ENCODE measurements around the gene PACSIN1.
A peak's percentile ranks its signal among the peaks of the same experiment; 100 is the strongest.

Gene PACSIN1

GRCh38 chr6:34463299-34463698 is 2.6 kb upstream of the PACSIN1 start:
- H3K4me2 ChIP-seq, result no peak overlapping the region
- no peak overlapping the region for H3K27ac ChIP-seq
- no peak overlapping the region for H3K9ac ChIP-seq
- H3K4me1 ChIP-seq, result peaks cover 20 to 46% (median 36%) of the 10 kb centered on the region in 10 experiments
- peaks cover 0 to 3% (median 0%) of the 10 kb centered on the region in 11 experiments; a peak in 3 of 22 replicates for H3K9me3 ChIP-seq (replicated peaks in 1 of 11)
- no peak overlapping the region for H3K4me3 ChIP-seq
- H4K20me1 ChIP-seq, result peaks cover 0 to 19% (median 0%) of the 10 kb centered on the region in 11 experiments; a peak in 7 of 22 replicates
- H3K27me3 ChIP-seq, result peaks cover 0 to 17% (median 6%) of the 10 kb centered on the region in 11 experiments; a peak in 13 of 22 replicates
- no peaks in the 10 kb centered on the region for H3K36me3 ChIP-seq
- TF ChIP-seq Cebpa-rat (IDR thresholded peaks at IDR 0.05), result no peak

GRCh38 chr6:34463849-34464248 is 2.0 kb upstream of the PACSIN1 start:
- Histone ChIP-seq H3K27me3 (peaks cover 0 to 17% (median 6%) of the 10 kb centered on the region in 11 experiments; a peak in 13 of 22 replicates), H4K20me1 (peaks cover 0 to 24% (median 0%) of the 10 kb centered on the region in 11 experiments; a peak in 7 of 22 replicates), H3K4me1 (peaks cover 26 to 50% (median 41%) of the 10 kb centered on the region in 10 experiments), H3K36me3 (no peaks in the 10 kb centered on the region), H3K4me3 (no peak overlapping the region), H3K27ac (no peak overlapping the region), H3K9ac (no peak overlapping the region), H3K4me2 (peak overlapping the region in 1 of 11 experiments; percentile 21; a peak in 1 of 22 replicates), H3K9me3 (replicated peaks in 1 of 11) (no peaks in the 10 kb centered on the region)
- TF ChIP-seq Cebpa-rat (IDR thresholded peaks at IDR 0.05), result no peak

- TF ChIP-seq Cebpa-rat (IDR thresholded peaks at IDR 0.05), result no peak
- H3K27ac ChIP-seq, result no peak overlapping the region
- peaks cover 0 to 28% (median 0%) of the 10 kb centered on the region in 11 experiments; a peak in 7 of 22 replicates for H4K20me1 ChIP-seq
- H3K4me3 ChIP-seq, result peak overlapping the region; percentile 44 to 69 (median 58)
- no peaks in the 10 kb centered on the region for H3K9me3 ChIP-seq (replicated peaks in 1 of 11)
- H3K9ac ChIP-seq, result peak overlapping the region in 8 of 11 experiments; percentile 9 to 58 (median 45); a peak in 7 of 22 replicates
- peak overlapping the region; percentile 87 to 99 (median 97) for H3K4me2 ChIP-seq
- H3K27me3 ChIP-seq, result peaks cover 0 to 17% (median 6%) of the 10 kb centered on the region in 11 experiments; a peak in 13 of 22 replicates
- H3K36me3 ChIP-seq, result no peaks in the 10 kb centered on the region
- peaks cover 32 to 61% (median 51%) of the 10 kb centered on the region in 10 experiments for H3K4me1 ChIP-seq
Measured at GRCh38 chr6:34466242-34467185, 638 bp downstream of the PACSIN1 start.

DNA sequence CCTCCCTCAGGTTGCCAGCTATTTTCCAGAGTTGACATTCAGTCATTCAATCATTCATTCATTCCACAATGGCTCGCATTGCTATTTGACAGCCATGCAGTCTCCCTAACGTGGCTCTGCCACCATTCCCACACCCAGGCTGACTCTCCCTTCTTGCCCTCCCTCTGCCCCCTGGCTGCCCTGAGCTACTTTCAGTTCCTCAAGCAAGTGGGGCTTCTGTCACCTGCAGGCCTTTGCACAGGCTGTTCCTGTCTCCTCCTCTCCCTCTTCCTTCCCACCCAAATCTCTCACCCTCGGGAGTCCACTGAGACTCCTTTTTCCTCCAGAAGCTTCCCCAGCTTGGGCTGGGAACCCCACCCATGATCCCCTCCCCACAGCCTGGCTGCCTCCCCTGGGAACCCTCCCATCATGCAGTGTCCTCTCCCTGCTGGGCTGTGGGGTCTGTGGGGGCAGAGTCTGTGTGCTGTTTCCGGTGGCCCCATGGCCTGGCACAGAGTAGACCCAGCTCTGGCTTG is 2.6 kb downstream of the PACSIN1 start:
- Histone ChIP-seq H3K4me2 (peak overlapping the region; percentile 55 to 84 (median 65)), H3K9me3 (replicated peaks in 1 of 11) (no peaks in the 10 kb centered on the region), H4K20me1 (peaks cover 0 to 28% (median 0%) of the 10 kb centered on the region in 11 experiments; a peak in 7 of 22 replicates), H3K27me3 (peaks cover 0 to 17% (median 6%) of the 10 kb centered on the region in 11 experiments; a peak in 13 of 22 replicates), H3K4me1 (peaks cover 24 to 53% (median 46%) of the 10 kb centered on the region in 10 experiments), H3K4me3 (no peak overlapping the region), H3K9ac (no peak overlapping the region), H3K36me3 (no peaks in the 10 kb centered on the region), H3K27ac (peak overlapping the region in 2 of 11 experiments; percentile 2 to 11; a peak in 2 of 22 replicates)
- no peak for TF ChIP-seq Cebpa-rat (IDR thresholded peaks at IDR 0.05)

DNA sequence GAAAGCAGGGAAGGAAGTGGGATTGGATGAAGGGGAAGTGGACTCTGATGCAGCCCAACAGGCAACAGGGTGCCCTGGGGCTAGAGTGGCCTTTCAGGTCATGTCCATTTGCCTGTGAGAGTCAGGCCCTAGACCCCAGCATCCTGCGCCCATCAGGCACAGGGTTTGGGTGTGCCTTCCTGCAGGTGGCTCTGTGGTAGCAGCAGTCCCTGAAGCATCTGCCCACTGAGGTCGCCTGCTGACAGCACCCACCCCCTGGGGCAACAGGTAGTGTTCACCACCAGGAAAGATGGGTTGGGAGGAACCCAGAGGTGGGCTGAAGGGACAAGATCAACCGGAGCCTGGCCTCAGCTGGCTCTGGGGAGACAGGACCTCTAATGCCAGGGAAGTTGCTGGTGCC is 3.6 kb downstream of the PACSIN1 start:
- peak overlapping the region in 10 of 11 experiments; percentile 30 to 84 (median 70); a peak in 19 of 22 replicates for H3K4me2 ChIP-seq
- H3K9me3 ChIP-seq (replicated peaks in 1 of 11), result peaks cover 0 to 5% (median 0%) of the 10 kb centered on the region in 11 experiments; a peak in 1 of 22 replicates
- peak overlapping the region in 1 of 11 experiments; percentile 7; a peak in 1 of 22 replicates for H3K9ac ChIP-seq
- no peak overlapping the region for H3K4me3 ChIP-seq
- peak overlapping the region in 1 of 11 experiments; percentile 28; a peak in 1 of 22 replicates for H3K27ac ChIP-seq
- H4K20me1 ChIP-seq, result peaks cover 0 to 28% (median 0%) of the 10 kb centered on the region in 11 experiments; a peak in 6 of 22 replicates
- TF ChIP-seq Cebpa-rat (IDR thresholded peaks at IDR 0.05), result no peak
- no peaks in the 10 kb centered on the region for H3K36me3 ChIP-seq
- H3K4me1 ChIP-seq, result peaks cover 24 to 48% (median 46%) of the 10 kb centered on the region in 10 experiments
- peaks cover 0 to 17% (median 6%) of the 10 kb centered on the region in 11 experiments; a peak in 13 of 22 replicates for H3K27me3 ChIP-seq

DNA sequence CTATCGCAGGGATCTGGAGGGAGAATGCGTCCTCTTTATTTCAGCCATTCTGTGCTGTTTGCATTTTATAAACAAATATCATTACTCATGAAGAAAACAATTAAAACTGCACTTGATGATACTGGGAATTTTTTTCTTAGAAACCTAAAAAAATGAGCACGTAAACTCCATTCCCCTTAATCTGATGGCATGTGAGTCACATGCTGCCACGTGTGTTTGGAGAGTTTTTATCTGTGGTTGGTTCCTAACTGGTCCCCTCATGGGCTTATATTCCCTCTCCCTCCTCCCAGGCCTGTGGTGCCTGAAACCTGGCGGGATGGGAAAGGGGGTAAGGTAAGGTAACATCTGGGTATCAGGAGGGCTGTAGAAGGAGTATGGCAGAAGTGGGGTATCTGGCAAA is 6.5 kb downstream of the PACSIN1 start:
- Histone ChIP-seq H3K4me3 (no peak overlapping the region), H3K27me3 (no peaks in the 10 kb centered on the region), H3K4me1 (peaks cover 18 to 33% (median 30%) of the 10 kb centered on the region in 10 experiments), H3K36me3 (no peaks in the 10 kb centered on the region), H3K9me3 (replicated peaks in 1 of 11) (peaks cover 0 to 5% (median 0%) of the 10 kb centered on the region in 11 experiments; a peak in 1 of 22 replicates), H4K20me1 (peaks cover 0 to 16% (median 0%) of the 10 kb centered on the region in 11 experiments; a peak in 3 of 22 replicates), H3K4me2 (no peak overlapping the region), H3K27ac (no peak overlapping the region), H3K9ac (no peak overlapping the region)
- no peak for TF ChIP-seq Cebpa-rat (IDR thresholded peaks at IDR 0.05)

DNA sequence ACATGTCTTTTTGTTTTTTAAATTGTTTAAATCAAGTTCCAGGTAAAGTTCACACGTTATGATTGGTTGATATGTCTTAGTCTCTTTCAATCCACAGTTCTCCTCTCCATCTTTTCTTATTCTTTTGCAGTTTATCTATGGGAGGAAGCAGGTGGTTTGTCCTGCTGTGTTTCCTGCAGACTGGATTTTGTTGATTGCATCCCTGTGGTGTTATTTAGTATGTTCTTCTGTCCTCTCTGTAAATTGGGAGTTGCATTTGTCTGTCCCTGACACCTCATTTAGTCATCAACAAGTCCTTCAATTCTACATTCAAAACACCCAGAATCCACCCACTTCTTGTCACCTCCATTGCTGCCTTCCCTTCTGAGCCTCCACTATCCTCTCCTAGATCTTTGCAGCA is 8.1 kb downstream of the PACSIN1 start:
- Histone ChIP-seq H3K4me2 (no peak overlapping the region), H3K36me3 (no peaks in the 10 kb centered on the region), H3K27ac (no peak overlapping the region), H3K27me3 (no peaks in the 10 kb centered on the region), H3K4me1 (peaks cover 4 to 18% (median 15%) of the 10 kb centered on the region in 10 experiments; a peak in 19 of 20 replicates), H3K9me3 (replicated peaks in 1 of 11) (peaks cover 0 to 5% (median 0%) of the 10 kb centered on the region in 11 experiments; a peak in 1 of 22 replicates), H3K9ac (no peak overlapping the region), H3K4me3 (no peak overlapping the region), H4K20me1 (0 out of 22 replicates have a peak, but pooled peaks cover 0 to 5% (median 0%) of the 10 kb centered on the region in 11 experiments)
- TF ChIP-seq Cebpa-rat (IDR thresholded peaks at IDR 0.05), result no peak

DNA sequence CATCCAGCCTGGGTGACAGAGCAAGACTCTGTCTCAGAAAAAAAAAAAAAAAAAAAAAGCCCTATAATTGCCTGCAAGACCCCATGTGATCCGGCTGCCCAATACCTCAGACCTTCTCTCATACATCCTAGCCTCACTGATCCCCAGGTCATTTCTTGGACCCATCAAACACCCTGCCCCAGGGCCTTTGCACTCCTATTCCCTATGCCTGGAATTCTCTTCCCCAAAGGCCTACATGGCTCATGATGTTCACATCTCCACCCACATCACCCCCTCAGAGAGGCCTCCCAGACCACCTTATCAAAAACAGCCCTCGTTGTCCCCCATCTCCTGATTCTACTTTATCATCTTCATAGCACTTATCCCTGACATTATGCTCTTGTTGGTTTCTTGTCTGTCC is 8.9 kb downstream of the PACSIN1 start:
- H3K9ac ChIP-seq, result no peak overlapping the region
- no peak overlapping the region for H3K27ac ChIP-seq
- H3K4me1 ChIP-seq, result peaks cover 0 to 10% (median 7%) of the 10 kb centered on the region in 10 experiments; a peak in 16 of 20 replicates
- peaks cover 0 to 5% (median 0%) of the 10 kb centered on the region in 11 experiments; a peak in 1 of 22 replicates for H3K9me3 ChIP-seq (replicated peaks in 1 of 11)
- TF ChIP-seq Cebpa-rat (IDR thresholded peaks at IDR 0.05), result no peak
- H3K36me3 ChIP-seq, result no peaks in the 10 kb centered on the region
- H4K20me1 ChIP-seq, result no peaks in the 10 kb centered on the region
- H3K27me3 ChIP-seq, result no peaks in the 10 kb centered on the region
- H3K4me3 ChIP-seq, result no peak overlapping the region
- H3K4me2 ChIP-seq, result no peak overlapping the region

Data from BLaER1 treated with 17β-estradiol and CSF1 and Interleukin-3, amounts not matched to agents 10 nM and 100 nM (cell line).